ENCODE results near the gene UPK2.

Gene UPK2

GRCh38 chr11:118971646-118972045 is 15.5 kb downstream of the UPK2 start, which contains the start of gene FOXR1:
Gene FOXR1, plus strand, starts transcription at chr11:118971761. Its CDS starts 171 bp downstream, at chr11:118971932.
- H2AFZ ChIP-seq (ENCODE audit: low read depth, low read length): no peak within 1 kb of the TSS
- no peak within 1 kb of the TSS for H3K9ac ChIP-seq (ENCODE audit: low read depth, low read length)
- no peaks in the 10 kb centered on the region for H3K36me3 ChIP-seq (ENCODE audit: insufficient read depth, low read length)
- TF ChIP-seq EZH2 (IDR thresholded peaks at IDR 0.05; ENCODE audit: borderline replicate concordance, low read depth, low read length, severe bottlenecking) (no peak), CTCF (IDR thresholded peaks at IDR 0.05; ENCODE audit: borderline replicate concordance, extremely low read depth, low read length, poor library complexity, severe bottlenecking) (no peak)
- H3K27me3 ChIP-seq (ENCODE audit: insufficient read depth, low read length, poor library complexity): no peaks in the 10 kb centered on the region
- DNase-seq (no peak), ATAC-seq (ENCODE audit: insufficient read depth, low read depth) (no peak)
- H3K4me2 ChIP-seq (ENCODE audit: insufficient read depth, low read length): no peak within 1 kb of the TSS
- no peak within 1 kb of the TSS for H3K27ac ChIP-seq (ENCODE audit: low read length)
- no peak within 1 kb of the TSS for H3K4me3 ChIP-seq (ENCODE audit: low read depth in 1 of 2, low read length in 2 of 2)
- no peaks in the 10 kb centered on the region for H3K79me2 ChIP-seq (ENCODE audit: insufficient read depth, low read length)
- H3K4me1 ChIP-seq (ENCODE audit: insufficient read depth, low read length): no peaks in the 10 kb centered on the region
- no peaks in the 10 kb centered on the region for H4K20me1 ChIP-seq (ENCODE audit: insufficient read depth, low read length)
- H3K9me3 ChIP-seq (ENCODE audit: insufficient read depth, low read length, severe bottlenecking): no peaks in the 10 kb centered on the region

GRCh38 chr11:118973985-118974384 is 17.9 kb downstream of the UPK2 start:
- Histone ChIP-seq H3K4me3 (ENCODE audit: low read depth in 1 of 2, low read length in 2 of 2) (no peak overlapping the region), H3K79me2 (ENCODE audit: insufficient read depth, low read length) (no peaks in the 10 kb centered on the region), H3K4me2 (ENCODE audit: insufficient read depth, low read length) (no peak overlapping the region), H3K27ac (ENCODE audit: low read length) (no peak overlapping the region), H3K9ac (ENCODE audit: low read depth, low read length) (no peak overlapping the region), H2AFZ (ENCODE audit: low read depth, low read length) (no peak overlapping the region), H3K9me3 (ENCODE audit: insufficient read depth, low read length, severe bottlenecking) (no peaks in the 10 kb centered on the region), H3K4me1 (ENCODE audit: insufficient read depth, low read length) (no peaks in the 10 kb centered on the region), H3K36me3 (ENCODE audit: insufficient read depth, low read length) (no peaks in the 10 kb centered on the region), H4K20me1 (ENCODE audit: insufficient read depth, low read length) (no peaks in the 10 kb centered on the region), H3K27me3 (ENCODE audit: insufficient read depth, low read length, poor library complexity) (no peaks in the 10 kb centered on the region)
- DNase-seq: no peak
- ATAC-seq (ENCODE audit: insufficient read depth, low read depth): no peak
- TF ChIP-seq CTCF (IDR thresholded peaks at IDR 0.05; ENCODE audit: borderline replicate concordance, extremely low read depth, low read length, poor library complexity, severe bottlenecking): no peak
- no peak for TF ChIP-seq EZH2 (IDR thresholded peaks at IDR 0.05; ENCODE audit: borderline replicate concordance, low read depth, low read length, severe bottlenecking)

- DNase-seq: no peak
- Histone ChIP-seq H3K27me3 (ENCODE audit: insufficient read depth, low read length, poor library complexity) (no peaks in the 10 kb centered on the region), H3K79me2 (ENCODE audit: insufficient read depth, low read length) (no peaks in the 10 kb centered on the region), H2AFZ (ENCODE audit: low read depth, low read length) (no peak overlapping the region), H3K27ac (ENCODE audit: low read length) (no peak overlapping the region), H3K4me1 (ENCODE audit: insufficient read depth, low read length) (no peaks in the 10 kb centered on the region), H4K20me1 (ENCODE audit: insufficient read depth, low read length) (no peaks in the 10 kb centered on the region), H3K4me3 (ENCODE audit: low read depth in 1 of 2, low read length in 2 of 2) (no peak overlapping the region), H3K4me2 (ENCODE audit: insufficient read depth, low read length) (no peak overlapping the region), H3K9ac (ENCODE audit: low read depth, low read length) (no peak overlapping the region), H3K9me3 (ENCODE audit: insufficient read depth, low read length, severe bottlenecking) (no peaks in the 10 kb centered on the region), H3K36me3 (ENCODE audit: insufficient read depth, low read length) (no peaks in the 10 kb centered on the region)
- no peak for ATAC-seq (ENCODE audit: insufficient read depth, low read depth)
- TF ChIP-seq EZH2 (IDR thresholded peaks at IDR 0.05; ENCODE audit: borderline replicate concordance, low read depth, low read length, severe bottlenecking) (no peak), CTCF (IDR thresholded peaks at IDR 0.05; ENCODE audit: borderline replicate concordance, extremely low read depth, low read length, poor library complexity, severe bottlenecking) (no peak)
Observed at GRCh38 chr11:118975771-118976709, 19.9 kb downstream of the UPK2 start.
